Measurements from ENCODE around the gene RETSAT.
"Not testable (repeated sequence)": the region's sequence is repeated elsewhere in the genome, so short reads cannot be mapped to it uniquely, and the experiment has no call there.

Gene RETSAT

DNA sequence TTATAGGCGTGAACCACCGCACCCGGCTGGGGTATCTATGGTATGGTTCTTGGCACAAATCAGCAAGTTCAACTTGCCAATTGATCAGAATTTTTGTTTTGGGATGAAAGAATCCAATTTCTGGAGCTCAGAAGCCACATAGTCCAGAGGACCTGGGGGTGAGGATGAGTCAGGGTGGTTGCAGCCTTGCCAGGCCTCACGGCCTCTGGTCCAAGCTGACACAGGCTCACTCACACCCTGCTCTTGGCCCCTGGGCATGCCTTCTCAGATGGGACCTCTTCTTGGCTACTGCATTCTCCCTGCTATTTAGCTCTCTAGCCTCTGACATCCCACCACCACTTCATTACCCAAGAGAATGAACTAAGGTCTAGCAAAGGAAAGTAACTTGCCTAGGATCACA lies 39.5 kb upstream of the RETSAT start:
- no peak overlapping the region for H3K4me3 ChIP-seq (ENCODE audit: low read length)
- peak; percentile 56 for DNase-seq (ENCODE audit: low read depth)
- TF ChIP-seq, protein P1, sequence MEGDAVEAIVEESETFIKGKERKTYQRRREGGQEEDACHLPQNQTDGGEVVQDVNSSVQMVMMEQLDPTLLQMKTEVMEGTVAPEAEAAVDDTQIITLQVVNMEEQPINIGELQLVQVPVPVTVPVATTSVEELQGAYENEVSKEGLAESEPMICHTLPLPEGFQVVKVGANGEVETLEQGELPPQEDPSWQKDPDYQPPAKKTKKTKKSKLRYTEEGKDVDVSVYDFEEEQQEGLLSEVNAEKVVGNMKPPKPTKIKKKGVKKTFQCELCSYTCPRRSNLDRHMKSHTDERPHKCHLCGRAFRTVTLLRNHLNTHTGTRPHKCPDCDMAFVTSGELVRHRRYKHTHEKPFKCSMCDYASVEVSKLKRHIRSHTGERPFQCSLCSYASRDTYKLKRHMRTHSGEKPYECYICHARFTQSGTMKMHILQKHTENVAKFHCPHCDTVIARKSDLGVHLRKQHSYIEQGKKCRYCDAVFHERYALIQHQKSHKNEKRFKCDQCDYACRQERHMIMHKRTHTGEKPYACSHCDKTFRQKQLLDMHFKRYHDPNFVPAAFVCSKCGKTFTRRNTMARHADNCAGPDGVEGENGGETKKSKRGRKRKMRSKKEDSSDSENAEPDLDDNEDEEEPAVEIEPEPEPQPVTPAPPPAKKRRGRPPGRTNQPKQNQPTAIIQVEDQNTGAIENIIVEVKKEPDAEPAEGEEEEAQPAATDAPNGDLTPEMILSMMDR (conservative IDR thresholded peaks at IDR 0.05; ENCODE audit: low read length): no peak

DNA sequence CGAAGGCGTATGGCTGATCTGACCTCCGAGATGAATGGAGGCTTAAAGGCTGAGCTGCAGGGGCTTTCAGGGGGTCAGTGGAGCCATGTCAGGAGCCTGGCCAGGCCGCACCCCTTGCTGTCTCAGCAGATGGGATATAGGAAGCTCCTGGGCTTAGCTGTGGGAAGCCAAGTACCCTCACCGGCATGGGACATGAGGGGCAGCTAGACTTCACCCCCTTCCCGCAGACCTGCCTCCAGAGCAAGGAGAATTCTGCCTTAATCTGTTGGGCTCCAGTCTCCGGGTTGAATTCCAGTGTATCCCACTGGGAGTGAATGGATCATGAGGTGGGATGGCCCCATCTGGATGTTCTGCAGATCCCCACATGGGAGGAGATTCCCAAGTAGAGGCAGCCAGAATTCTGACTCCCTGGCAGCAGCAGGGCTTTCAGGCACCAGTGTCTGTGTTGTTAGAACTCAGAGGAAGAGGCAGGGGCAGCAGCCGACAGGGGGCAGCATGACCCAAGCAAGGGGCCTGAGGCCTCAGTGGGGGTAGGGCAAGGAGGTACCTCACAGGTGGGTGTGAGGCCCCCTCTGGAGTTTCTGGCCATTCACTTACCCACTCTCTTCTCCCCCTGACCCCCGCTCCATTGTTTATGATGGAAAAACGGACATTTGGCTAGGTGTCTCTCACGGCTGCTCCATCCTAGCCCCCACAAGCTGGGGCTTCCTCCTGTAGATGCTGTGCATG lies 36.8 kb upstream of the RETSAT start:
- TF ChIP-seq, protein P1 (conservative IDR thresholded peaks at IDR 0.05; ENCODE audit: low read length): peak; percentile 69

DNA sequence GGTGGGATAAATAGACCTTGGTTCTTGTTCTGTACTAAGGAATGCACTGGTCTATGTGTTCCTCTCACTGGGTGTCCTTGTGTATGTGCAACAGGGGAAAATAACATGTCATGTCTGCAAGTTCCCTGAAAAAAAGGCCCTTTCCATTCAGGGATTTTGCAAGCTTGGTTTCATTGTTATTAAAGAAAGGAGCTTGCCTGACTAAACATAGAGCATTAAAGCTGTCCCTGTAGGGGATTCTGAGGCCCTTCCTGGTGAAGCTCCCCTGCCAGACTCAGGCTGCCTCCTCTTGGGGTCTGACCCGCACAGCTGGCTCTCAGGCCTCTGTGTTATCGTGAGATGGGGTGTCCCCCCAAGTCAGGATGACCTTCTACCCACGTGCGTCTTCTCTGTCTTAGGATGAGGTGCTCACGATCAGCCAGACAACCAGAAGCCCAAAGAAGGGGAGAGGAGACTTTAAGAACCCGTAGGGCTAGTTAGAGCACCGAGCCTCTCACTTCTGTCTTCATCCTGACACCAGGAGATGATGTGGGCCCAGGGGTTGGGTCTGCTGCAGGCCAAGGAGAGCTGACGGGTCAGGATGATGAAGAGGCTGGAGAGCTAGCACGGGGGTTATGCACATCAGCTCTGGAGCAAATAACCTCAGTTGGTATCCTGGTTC lies 34.7 kb upstream of the RETSAT start:
- TF ChIP-seq, protein P1 (conservative IDR thresholded peaks at IDR 0.05; ENCODE audit: low read length): no peak
- DNase-seq (ENCODE audit: low read depth): no peak
- no peak overlapping the region for H3K4me3 ChIP-seq (ENCODE audit: low read length)

More for the DNA sequence above, 36.8 kb upstream of the RETSAT start:
- no peak overlapping the region for H3K4me3 ChIP-seq (ENCODE audit: low read length)
- DNase-seq (ENCODE audit: low read depth): peak; percentile 33

DNA sequence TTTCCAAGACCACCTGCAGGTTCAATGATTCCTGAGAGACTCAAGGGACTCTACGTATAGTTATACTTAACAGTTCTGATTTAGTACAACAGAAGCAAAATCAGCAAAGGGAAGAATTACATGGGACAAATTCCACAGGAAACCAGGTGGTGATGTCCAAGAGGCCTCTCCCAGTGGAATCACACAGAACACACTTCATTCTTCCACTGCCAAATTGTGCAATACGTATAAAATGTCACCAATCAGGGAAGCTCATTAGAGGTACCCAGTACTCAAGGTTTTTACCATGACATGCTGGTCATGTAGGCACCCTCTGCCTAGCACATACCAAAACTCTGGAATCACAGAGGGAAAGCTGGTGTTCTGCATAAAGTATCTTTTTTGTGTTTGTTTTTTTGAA lies 33.4 kb upstream of the RETSAT start:
- no peak for DNase-seq (ENCODE audit: low read depth)
- no peak overlapping the region for H3K4me3 ChIP-seq (ENCODE audit: low read length)
- TF ChIP-seq, protein P1 (conservative IDR thresholded peaks at IDR 0.05; ENCODE audit: low read length): no peak

DNA sequence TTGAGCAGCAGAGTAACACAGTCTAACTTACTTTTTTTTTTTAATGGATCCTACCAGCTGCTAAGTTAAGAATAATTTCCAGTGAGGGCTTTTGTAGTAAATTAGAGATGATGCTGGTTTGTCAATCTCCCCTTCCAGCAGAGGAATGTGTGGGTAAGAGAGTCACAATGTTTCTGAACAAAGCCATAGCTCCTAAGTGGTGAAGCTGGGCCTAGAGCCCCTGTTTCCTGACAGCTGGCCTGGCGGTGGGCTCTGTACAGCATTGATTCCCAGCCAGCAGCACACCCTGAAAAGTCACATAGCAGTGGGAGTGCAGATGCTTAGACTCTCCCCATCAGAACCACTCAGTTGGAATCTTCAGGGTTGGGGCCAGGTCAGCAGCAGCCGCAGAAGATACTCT lies 31.4 kb upstream of the RETSAT start:
- TF ChIP-seq, protein P1 (conservative IDR thresholded peaks at IDR 0.05; ENCODE audit: low read length): no peak
- DNase-seq (ENCODE audit: low read depth): no peak
- no peak overlapping the region for H3K4me3 ChIP-seq (ENCODE audit: low read length)

DNA sequence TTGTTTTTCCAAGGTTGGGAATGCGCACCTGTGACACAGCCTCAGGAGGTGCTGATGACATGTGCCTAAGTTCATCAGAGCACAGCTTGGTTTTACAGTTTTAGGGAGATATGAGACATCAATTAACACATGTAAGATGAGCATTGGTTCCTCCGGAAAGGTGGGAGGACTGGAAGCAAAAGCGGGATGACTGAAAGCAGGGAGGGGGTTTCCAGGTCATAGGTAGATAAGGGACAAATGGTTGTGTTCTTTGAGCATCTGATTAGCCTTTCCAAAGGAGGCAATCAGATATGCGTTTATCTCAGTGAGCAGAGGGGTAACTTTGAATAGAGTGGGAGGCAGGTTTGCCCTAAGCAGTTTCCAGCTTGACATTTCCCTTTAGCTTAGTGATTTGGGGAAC lies 29.5 kb upstream of the RETSAT start:
- DNase-seq (ENCODE audit: low read depth): no peak
- TF ChIP-seq, protein P1 (conservative IDR thresholded peaks at IDR 0.05; ENCODE audit: low read length): no peak
- H3K4me3 ChIP-seq (ENCODE audit: low read length): no peak overlapping the region

DNA sequence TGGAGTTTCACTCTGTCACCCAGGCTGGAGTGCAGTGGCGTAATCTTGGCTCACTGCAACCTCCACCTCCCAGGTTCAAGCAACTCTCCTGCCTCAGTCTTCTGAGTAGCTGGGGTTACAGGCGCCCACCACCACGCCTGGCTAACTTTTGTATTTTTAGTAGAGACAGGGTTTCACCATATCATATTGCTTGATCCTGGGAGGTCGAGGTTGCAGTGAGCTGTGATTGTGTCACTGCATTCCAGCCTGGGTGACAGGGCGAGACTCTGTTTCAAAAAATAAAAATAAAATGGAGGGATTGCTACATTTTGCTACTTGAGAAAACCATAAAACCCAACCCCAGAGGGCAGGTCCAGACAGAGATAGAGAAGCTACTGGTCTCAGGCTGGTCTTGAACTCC lies 28.8 kb upstream of the RETSAT start:
- DNase-seq (ENCODE audit: low read depth): peak; percentile 44
- H3K4me3 ChIP-seq (ENCODE audit: low read length): not testable (repeated sequence)
